ENCODE results near the gene TUBB4B. TPM values are rescaled to one million over a fixed set of nuclear protein-coding genes. Genes with fewer than 3 reads are reported as not detected.

TUBB4B gene
- total RNA-seq, result 100 to 1,000 TPM; 174 to 409 (median 322) TPM

- peak within 1 kb of the TSS; percentile 80 to 99 (median 86) for H3K4me3 ChIP-seq
- H3K27ac ChIP-seq, result peak within 1 kb of the TSS; percentile 95 to 100 (median 100)
- H3K27me3 ChIP-seq, result no peaks in the 10 kb centered on the region
- DNase-seq, result peak; percentile 98 to 99 (median 98)
- peaks cover 0 to 19% (median 0%) of the 10 kb centered on the region in 3 donors for H3K36me3 ChIP-seq
- TF ChIP-seq POLR2A (IDR thresholded peaks at IDR 0.05) (peak; percentile 100), CTCF (IDR thresholded peaks at IDR 0.05) (peak in 3 of 6 experiments; percentile 8 to 20 (median 15))
- H3K4me1 ChIP-seq, result peaks cover 8 to 61% (median 12%) of the 10 kb centered on the region in 4 donors
- H3K9me3 ChIP-seq, result no peaks in the 10 kb centered on the region
Observed at GRCh38 chr9:137240841-137241489, at the start of gene TUBB4B. Gene TUBB4B, plus strand, starts transcription at chr9:137241287. Its CDS starts 74 bp downstream, at chr9:137241361.

GRCh38 chr9:137191691-137192447, 49.2 kb upstream of the TUBB4B start:
- Histone ChIP-seq H3K36me3 (peaks cover 0 to 35% (median 0%) of the 10 kb centered on the region in 3 donors), H3K27ac (no peak overlapping the region), H3K4me1 (peaks cover 12 to 64% (median 20%) of the 10 kb centered on the region in 4 donors), H3K4me3 (no peak overlapping the region), H3K9me3 (no peaks in the 10 kb centered on the region), H3K27me3 (no peaks in the 10 kb centered on the region)
- DNase-seq, result no peak
- no peak for TF ChIP-seq POLR2A (IDR thresholded peaks at IDR 0.05)
- TF ChIP-seq CTCF (IDR thresholded peaks at IDR 0.05), result no peak

- TF ChIP-seq POLR2A (IDR thresholded peaks at IDR 0.05), result no peak
- no peak for TF ChIP-seq CTCF (IDR thresholded peaks at IDR 0.05)
- DNase-seq, result no peak
- H3K36me3 ChIP-seq, result peaks cover 0 to 31% (median 0%) of the 10 kb centered on the region in 3 donors
- no peaks in the 10 kb centered on the region for H3K9me3 ChIP-seq
- no peak overlapping the region for H3K27ac ChIP-seq
- no peaks in the 10 kb centered on the region for H3K27me3 ChIP-seq
- H3K4me3 ChIP-seq, result no peak overlapping the region
- H3K4me1 ChIP-seq, result peaks cover 8 to 61% (median 15%) of the 10 kb centered on the region in 4 donors
Observed at GRCh38 chr9:137192448-137192780, 48.7 kb upstream of the TUBB4B start.

- TF ChIP-seq CTCF (IDR thresholded peaks at IDR 0.05), result no peak
- no peak for TF ChIP-seq POLR2A (IDR thresholded peaks at IDR 0.05)
- Histone ChIP-seq H3K4me3 (no peak overlapping the region), H3K27me3 (no peaks in the 10 kb centered on the region), H3K27ac (no peak overlapping the region), H3K36me3 (peaks cover 0 to 31% (median 0%) of the 10 kb centered on the region in 3 donors), H3K9me3 (no peaks in the 10 kb centered on the region), H3K4me1 (peaks cover 5 to 56% (median 11%) of the 10 kb centered on the region in 4 donors)
- no peak for DNase-seq
Observed at GRCh38 chr9:137192859-137193258, 48.2 kb upstream of the TUBB4B start.

GRCh38 chr9:137193771-137194170, 47.3 kb upstream of the TUBB4B start:
- TF ChIP-seq CTCF (IDR thresholded peaks at IDR 0.05) (no peak), POLR2A (IDR thresholded peaks at IDR 0.05) (no peak)
- H3K27ac ChIP-seq, result peak overlapping the region in 3 of 4 donors; percentile 85 to 98 (median 92)

More at GRCh38 chr9:137193771-137194170, 47.3 kb upstream of the TUBB4B start:
- peaks cover 0 to 31% (median 0%) of the 10 kb centered on the region in 3 donors for H3K36me3 ChIP-seq
- peaks cover 5 to 65% (median 10%) of the 10 kb centered on the region in 4 donors for H3K4me1 ChIP-seq
- no peaks in the 10 kb centered on the region for H3K27me3 ChIP-seq
- DNase-seq, result no peak
- no peaks in the 10 kb centered on the region for H3K9me3 ChIP-seq
- H3K4me3 ChIP-seq, result peak overlapping the region in 2 of 4 donors; percentile 74 to 96

Data from Peyer's patch (tissue), 4 donors.